Subcutaneous adipose tissue (tissue), 4 donors: ENCODE measurements around the gene KNCN. TPM values are rescaled to one million over a fixed set of nuclear protein-coding genes. Genes with fewer than 3 reads are reported as not detected.

Experiments used
- total RNA-seq, 4 donors: library from RNA; depleted of rRNA; stranded (reverse); fragments of >200 nt; gene quantifications; one replicate each; pipeline ENCODE4 v1.1.0, GENCODE V29; 2016
- TF ChIP-seq, protein P1 (sequence below): fragments of 450-650 bp; IDR thresholded peaks from one replicate; pipeline ENCODE4 v1.5.1; 2016; ENCODE audit warnings: low read depth, mild to moderate bottlenecking, control low read depth, antibody characterized with exemption, moderate library complexity

The KNCN gene
- total RNA-seq, 4 donors from 2014 or later, result not detected

DNA sequence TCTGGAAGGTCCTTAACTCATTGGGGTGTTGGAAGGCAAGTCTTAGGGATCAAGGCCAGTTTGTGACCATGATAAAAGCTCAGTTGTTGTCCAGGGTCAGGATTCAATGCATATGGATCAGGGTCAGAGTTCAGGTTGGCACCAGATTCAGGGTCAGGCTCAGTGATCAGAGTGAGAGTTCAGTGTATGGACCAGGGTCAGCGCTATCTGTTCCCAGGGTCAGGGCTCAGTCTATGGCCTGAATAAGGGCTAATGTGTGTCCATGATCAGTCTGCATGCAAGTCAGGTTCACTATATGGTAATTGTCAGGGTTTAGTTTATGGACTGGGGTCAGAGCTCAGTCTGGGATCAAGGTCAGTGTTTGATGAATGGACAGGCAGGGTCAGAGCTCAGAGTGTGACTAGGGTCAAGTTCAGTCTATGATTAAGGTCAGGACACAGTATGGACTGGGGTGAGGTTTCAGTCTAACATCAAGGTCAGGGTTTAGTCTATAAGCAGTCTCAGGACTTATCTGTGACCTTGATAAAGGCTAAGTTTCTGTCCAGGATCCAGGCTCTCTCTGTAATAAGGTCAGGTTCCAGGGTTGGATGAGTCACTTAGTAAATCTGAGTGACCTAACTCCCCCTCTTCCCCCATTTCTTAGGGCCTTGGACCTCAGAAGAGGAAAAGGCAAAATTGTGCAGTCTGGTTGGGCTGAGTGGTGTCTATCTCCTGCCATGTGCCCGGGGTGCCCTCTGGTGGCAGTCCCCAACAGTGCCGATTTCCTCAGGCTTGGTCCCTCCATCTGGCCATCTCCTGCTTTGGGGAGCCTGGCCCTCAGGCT is 23.8 kb downstream of the KNCN start:
- TF ChIP-seq, protein P1, sequence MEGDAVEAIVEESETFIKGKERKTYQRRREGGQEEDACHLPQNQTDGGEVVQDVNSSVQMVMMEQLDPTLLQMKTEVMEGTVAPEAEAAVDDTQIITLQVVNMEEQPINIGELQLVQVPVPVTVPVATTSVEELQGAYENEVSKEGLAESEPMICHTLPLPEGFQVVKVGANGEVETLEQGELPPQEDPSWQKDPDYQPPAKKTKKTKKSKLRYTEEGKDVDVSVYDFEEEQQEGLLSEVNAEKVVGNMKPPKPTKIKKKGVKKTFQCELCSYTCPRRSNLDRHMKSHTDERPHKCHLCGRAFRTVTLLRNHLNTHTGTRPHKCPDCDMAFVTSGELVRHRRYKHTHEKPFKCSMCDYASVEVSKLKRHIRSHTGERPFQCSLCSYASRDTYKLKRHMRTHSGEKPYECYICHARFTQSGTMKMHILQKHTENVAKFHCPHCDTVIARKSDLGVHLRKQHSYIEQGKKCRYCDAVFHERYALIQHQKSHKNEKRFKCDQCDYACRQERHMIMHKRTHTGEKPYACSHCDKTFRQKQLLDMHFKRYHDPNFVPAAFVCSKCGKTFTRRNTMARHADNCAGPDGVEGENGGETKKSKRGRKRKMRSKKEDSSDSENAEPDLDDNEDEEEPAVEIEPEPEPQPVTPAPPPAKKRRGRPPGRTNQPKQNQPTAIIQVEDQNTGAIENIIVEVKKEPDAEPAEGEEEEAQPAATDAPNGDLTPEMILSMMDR, result no peak

DNA sequence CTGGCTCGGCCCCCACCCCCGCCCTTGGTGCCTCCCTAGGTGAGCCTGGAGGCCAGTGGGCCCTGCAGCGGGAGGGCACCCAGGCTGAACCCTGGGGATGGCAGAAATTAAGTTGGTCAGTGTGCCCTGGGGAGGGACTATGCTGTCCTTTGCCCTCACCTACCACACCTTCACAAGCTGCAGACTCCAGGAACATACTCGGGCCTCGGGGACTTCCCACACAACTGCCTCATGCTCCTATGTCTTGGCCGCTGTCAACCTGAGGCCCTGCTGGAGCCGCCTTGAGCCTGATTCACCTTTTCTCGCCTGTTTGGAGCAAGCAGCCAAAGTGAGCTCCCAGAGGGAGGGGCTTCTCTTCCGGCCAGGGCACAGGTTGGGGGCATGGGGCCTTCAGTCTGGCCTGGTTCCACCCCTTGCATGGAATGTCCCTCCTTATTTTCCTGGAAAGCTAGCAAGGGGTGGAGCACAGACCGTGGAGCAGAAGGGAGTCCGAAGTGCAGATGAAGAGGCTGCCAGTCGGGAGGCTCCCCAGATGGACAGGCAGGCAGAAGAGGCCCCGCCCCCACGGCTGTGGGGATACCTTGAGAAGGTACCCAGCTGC is 24.7 kb downstream of the KNCN start:
- TF ChIP-seq, protein P1, result no peak

DNA sequence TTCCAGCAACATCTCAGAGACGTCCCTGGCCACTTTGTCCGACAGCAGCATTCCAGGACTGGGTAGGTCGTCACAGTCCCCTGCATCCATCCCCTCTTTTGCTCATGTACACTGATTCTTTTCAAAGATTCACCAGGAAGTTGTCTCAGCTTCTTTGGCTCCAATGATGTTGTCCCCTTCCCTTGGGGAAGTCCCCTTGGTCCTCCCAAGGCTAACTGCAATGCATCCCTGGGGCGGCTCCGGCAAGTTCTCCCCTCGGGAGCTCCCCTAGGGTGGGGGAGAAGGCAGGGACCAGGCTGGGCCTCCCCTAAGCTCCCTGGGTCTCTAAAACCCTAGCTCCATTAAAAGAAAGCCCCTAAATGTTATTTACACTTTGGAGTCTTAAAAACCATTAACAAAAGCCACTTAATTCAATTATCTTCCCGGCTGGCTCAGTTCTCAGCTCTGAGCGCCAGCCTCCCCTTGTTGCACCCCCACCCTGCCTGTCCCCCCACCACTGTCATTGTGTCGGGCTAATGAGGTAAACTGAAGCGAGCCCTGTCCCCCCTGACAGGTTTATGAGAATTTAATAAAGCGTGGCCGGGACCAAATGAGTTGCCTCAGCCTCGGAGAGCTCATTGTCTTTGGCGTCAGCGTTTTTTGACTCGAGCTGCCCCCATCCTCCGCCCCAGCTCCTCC is 25.3 kb downstream of the KNCN start:
- TF ChIP-seq, protein P1, result no peak

DNA sequence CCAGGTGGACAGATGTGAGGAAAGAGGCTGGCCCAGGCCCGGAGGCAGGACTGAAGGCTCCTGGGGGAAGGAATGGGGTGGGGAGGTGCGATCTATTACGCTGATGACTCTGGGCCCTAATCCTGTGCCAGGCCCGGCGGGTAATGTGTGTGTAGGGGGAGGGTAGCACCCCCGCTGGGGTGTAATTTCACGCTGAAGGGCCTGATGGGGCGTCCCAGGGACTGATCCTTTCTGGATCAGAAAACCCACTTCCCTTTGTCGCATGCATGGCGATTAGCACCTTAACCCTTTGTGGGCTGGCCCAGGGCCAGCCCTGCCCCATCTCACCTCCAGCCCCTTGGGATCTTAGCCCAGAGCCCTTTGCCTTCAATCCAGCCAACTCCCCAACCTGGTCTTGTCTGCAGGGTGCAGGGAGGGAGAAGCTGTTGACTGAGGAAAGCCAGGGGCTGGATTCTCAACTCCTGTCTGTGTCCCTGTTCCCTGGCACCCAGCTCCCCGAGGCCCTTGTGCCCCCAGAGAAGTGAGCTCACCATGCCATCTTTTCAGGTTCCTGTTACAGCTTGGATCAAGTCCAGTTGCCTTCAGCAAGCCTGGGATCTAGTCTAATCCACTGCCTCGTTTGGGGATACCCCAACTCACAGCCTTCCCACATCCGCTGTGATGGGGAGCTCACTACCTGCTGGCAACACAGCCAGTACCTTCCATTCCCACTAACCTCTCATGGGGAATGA is 26.0 kb downstream of the KNCN start:
- TF ChIP-seq, protein P1, result no peak

DNA sequence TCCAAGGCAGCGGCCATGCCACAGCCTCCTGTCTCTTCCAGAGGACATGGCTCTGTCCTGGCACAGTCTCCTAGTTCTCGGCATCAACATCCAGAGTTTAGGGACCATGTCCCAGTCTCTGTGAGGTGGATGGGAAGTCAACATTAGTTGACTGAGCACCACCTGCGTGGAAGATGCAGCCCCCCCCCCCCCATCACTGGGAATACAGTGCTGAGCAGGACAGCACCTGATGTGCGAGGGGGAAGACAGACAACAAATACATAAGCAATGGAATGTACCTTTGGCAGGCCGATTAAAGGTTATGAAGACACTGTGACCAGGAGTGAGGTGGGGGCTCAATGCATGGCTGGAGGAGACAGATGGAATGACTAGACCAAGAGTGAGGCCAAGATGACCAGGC is 26.6 kb downstream of the KNCN start:
- TF ChIP-seq, protein P1, result no peak

DNA sequence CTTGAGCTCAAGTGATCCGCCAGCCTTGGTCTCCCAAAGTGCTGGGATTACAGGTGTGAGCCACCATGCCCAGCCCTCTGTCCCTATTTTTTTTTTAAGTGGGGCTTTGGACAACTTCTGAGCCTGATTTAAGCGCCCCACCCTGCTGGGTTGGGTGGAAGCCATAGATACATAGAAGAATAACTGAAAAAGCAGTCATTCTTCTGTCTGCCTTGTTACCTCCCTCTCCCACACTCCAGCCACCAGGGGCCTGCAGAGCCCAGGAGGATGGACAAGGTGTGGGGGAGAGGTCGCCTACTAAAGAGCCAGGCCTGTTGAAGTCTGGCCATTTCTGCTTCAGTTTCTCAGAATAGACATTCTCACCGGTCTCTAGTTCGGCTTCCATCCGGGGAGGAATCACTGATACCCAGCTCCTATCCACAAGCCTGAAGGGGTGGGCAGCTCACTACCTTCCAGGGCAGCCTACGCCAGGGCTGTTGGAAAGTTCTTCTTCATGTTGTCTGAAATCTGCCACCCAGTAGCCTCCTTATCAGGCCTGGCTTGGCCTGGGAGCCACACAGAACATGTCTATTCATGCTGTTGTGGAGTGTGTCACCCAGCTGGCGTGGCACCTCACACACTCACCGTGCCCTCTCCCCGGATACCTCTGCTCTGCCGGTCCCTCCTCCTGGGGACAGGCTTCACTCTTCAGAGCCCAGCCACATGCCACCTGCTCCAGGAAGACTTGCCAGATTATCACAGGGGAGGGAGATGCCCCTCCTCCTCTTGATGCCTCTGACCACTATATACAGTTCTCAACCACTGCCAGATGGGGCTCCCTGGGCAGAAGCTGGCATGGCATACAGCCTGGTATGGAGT is 27.7 kb downstream of the KNCN start:
- TF ChIP-seq, protein P1, result no peak
